Activated T-helper 9 cell treated with anti-CD3 and anti-CD28 coated beads, Interleukin-2, amount 50 U/mL, for 16 hours (primary cell): ENCODE data around the gene LYPD6.
"Not testable (repeated sequence)": the region's sequence is repeated elsewhere in the genome, so short reads cannot be mapped to it uniquely, and the experiment has no call there.

Experiments used
- DNase-seq: peaks from one replicate; pipeline ENCODE4 v3.0.0-alpha.2; 2020; ENCODE audit warnings: low read depth

The LYPD6 gene, protein sequence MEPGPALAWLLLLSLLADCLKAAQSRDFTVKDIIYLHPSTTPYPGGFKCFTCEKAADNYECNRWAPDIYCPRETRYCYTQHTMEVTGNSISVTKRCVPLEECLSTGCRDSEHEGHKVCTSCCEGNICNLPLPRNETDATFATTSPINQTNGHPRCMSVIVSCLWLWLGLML

DNA sequence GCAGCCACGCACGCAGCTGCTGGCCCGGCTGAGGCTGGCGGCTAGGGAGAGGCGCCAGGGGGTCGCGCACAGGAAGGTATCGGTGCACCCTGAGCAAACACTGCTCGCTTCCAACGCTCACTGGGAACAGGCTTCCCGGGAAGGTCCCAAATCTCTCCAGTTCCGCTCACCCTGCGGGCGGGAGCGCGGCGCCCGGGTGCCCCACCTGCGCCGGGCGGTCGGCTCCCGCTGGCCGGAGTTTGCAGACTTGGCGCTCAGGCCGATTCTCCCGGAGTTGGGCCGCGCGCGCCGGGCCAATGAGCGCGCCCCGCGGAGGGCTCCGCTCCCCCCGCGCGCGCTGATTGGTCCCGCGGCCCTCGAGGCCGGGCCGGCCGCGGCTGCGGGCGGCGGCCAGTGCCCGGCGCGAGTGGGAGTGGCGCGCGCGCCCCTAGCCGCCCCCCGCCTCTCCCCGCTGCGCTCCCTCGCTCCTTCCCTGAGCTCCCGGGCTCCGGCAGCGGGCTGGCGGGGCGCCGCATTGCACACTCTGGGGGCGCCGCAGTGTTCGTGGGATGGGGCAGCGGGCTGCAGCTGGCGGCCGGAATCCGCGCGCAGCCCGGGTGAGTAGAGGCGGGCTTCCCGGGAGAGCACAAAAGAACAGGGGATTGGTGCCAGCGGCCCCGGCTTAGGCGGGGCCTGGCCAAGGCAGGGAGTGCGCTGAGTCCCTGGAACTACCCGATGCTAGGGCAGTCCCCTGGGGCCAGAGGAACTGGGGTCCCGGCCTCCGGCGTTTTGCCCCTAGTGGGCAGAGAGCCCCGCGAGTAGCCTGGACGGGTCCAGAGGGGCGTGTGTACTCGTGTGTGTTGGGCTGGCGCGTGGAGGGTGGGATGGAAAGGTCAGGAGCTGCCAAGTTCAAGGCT lies at the start of gene LYPD6:
TSS of gene LYPD6 (plus strand) at position 461 of the 896 bp plus-strand sequence. CDS start 107,122 bp downstream, outside the sequence.
- no peak for DNase-seq

DNA sequence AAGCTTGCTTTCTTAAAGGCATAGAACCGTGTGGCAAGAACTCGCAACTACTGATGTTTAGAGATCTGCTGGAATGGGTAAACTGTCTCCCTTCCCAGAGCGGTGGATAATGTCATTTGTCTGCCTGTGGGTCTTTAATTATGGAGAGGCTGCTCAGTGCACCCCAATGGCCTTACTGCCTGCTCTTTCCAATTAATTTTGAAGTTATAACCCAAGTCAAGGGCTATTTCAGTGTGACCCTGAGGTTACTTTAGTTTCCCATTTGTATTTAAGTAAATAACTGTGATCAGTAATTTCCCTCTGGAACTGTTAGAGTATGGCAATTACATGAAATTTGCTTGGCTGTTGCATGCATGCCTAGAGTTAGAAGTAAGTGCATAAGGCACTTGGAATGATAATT lies 48.9 kb upstream of the LYPD6 start:
- DNase-seq, result no peak

DNA sequence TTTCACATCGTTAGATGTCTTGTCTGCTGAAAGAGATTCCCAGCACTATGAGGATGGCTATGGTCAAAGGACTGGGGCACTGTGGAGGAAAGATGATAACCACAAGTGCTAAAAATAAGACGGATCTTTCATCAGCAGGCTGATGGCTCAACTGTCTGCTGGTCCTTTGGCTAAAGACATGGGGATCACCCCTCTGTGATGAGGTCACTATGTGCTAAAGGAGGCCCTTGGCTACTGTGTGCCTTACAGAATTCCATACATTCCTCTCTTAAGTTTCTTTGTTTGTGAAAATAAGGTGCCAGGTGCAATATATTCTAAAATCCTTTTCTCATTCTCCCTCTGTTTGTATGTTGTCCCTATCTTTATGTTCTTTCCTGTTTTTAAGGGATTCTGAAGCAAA lies 39.7 kb upstream of the LYPD6 start:
- no peak for DNase-seq

DNA sequence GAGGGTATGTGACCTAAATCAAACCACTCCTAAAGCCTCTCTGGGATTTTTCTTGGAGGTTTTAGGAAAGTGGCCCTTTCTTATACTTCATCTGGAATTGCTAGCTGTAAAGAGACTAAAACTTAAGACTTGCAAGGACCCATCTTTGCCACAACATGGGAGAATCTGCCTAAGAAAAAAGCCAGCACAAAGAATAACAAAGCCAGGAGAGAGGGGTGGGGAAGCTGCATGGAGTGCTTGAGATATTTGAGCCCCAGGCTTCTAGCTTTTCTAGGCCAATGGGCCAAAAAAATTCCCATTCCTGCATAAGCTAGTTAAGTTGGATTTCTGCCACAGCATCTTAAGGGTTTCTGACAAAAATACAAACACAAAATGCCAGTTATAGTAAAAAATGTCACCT lies 38.5 kb upstream of the LYPD6 start:
- DNase-seq, result no peak

DNA sequence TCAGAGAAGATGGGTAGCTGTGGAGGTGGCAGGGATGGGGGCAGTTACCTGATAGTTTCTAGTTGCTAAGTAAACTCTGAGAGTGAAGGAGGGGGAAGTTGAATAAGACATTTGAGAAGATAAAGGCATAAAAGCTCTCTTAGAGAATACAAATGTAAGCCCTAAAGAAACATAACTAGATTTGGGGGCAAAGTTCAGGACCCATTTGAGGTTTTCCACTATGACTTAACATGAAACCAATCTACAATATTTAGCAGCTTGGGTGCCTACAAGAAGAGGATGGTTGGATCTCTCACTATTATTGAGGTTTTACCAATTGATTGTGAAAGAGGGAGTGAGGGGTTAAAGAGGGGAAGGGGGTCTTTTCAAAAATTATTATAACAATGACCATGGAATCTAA lies 34.4 kb upstream of the LYPD6 start:
- no peak for DNase-seq

DNA sequence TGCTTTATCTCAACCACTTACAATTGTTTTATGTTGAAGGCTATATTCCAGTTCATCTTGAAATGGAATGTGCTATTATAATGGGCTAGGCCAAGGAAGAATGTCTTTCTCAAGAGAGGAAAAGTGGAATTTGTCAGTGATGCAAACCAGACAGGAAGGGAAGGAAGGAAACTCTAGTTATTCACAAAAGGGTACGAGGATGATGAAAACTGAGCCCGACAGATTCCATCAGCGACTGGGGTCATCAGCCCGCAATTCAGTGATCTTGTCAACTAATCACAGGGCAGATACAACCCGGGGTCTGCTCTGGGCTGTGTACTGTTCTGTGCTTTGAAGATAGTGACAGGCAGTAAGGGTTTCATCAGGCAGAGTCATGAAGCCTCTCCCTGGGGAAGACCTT lies 23.4 kb upstream of the LYPD6 start:
- no peak for DNase-seq

DNA sequence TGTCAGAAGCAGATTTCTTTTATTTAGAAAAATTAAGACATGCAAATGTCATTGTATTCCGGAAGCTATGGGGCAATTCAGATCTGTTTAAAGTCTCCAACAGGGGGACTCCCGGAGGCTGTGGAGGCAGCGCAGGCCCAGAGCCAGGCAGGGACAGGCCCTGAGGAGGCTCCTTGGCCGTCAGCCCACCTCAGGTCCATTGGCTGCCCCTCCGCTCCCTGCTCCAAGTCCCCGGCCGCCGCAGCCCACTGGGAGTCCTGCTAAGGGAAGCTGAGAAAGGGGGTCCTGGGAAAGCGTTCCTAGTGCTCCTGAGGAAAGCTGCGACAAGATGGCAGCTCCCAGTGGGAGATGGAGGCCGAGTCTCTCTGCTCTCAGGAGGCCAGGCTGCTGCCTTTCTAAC lies 20.0 kb upstream of the LYPD6 start:
- no peak for DNase-seq

DNA sequence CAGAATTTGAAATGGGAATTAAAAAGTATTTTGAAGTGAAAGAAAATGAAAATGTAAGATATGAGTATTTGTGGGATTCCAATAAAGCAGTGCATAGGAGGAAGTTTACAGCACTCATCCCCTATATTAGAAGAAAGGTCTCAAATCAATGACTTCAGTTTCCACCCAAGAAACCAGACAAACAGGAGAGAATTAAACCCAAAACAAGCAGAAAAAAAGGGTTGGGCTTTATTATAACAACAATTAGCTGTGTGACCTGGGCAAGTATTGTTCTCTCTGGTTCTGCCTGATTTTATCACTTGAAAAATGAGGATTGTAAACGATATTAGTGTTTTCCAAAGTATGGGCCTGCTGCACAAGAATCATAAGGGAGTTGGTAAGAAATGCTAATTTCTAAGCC lies 18.3 kb upstream of the LYPD6 start:
- no peak for DNase-seq

DNA sequence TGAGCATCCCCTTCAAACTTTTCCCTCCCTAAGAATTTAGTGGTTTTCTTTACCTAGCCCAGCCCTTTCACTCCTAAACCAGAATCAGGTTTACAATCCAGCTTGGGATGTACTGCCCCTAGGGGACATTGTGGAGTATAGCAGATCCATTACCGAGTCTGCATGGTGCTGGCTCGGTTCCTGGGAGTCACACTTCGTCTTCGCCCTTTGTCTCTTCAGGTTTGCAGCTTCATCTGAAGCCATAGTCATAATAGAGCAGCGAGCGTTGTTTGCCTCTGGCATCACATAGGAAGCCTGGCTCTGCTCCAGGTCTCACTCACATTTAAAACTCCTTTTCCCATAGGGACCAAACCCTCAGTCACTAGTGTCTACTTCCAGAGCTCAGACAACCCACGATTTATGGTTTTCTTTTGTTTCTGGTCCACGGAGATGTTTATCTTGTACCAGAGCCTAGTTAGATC lies 16.8 kb upstream of the LYPD6 start:
- no peak for DNase-seq

DNA sequence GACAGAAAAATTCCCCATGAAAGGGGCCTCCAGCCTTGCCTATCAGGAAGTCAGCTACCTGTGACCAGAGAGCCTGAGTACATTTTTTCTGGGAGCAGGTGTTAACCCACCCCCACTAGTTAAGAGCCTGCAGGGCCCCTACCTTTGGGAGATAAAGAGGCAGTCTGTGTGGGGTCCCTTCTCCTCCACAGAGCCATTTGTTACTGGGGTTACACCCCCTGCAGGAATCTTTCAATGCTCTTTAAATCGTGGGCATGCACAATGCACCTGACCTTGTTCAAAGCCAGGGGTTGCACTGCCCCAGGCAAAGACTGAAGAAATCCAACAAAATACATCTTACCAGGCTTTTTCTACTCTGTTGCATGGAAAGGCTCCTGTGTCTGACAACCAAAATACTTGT lies 15.7 kb upstream of the LYPD6 start:
- DNase-seq, result no peak

DNA sequence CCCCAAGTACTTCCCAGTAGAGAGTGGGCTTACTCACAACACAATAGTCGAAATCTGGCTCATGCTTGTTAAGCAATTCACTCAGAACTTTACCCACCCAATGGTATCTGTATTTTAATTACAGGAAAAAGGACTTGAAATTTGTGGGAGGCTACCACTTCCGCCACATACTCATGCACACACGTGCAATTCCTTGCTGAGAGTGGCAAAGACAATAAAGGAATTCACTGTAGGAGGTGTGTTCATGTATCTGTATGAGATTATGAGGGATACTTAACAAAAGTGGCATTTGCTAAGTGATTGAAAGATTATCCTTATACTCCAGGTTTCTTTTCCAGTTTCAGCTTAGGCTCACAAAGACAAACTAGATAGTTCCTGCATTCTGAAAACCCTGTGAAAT lies 14.9 kb upstream of the LYPD6 start:
- no peak for DNase-seq

DNA sequence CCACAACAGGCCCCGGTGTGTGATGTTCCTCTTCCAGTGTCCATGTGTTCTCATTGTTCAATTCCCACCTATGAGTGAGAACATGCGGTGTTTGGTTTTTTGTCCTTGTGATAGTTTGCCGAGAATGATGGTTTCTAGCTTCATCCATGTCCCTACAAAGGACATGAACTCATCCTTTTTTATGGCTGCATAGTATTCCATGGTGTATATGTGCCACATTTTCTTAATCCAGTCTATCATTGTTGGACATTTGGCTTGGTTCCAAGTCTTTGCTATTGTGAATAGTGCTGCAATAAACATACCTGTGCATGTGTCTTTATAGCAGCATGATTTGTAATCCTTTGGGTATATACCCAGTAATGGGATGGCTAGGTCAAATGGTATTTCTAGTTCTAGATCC lies 11.8 kb upstream of the LYPD6 start:
- not testable (repeated sequence) for DNase-seq

DNA sequence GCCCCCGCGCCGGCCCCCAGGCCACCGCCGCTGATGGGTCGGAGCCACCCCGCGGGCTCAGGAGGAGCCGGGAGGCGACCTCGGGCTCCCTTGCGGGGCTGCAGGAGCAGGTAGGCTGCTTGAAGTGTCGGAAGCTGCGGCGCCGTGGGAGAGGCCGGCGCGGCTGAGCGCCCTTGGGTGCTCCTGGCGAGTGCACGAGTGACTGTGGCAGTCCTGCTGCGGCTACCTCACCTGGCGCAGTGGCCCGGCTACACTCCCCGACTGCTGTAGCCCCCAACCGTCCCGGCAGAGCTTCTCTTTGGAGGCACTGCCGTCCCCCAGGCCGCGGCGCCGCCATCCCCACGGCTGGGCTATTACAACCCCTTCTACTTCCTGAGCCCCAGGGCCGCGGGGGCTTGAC lies 10.0 kb upstream of the LYPD6 start:
- DNase-seq, result no peak

DNA sequence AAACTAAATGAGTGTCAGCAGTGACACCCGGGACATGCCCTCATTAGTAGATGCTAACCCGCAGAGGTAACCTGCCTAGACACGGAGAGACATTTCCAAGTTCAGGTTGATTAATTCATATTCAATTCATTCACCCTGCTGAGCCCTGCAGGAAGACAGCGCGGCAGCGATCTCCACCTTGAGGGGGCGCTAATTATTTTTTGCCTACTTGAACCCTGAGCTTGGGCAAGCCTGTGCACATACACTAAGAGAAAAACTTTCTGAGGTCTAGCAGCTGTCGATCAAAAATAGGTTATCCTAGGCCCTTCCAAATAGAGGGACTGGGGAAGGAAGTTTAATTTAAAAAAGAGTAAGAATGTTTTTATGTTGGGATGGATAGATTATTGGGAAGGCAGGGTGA lies 1.3 kb upstream of the LYPD6 start:
- no peak for DNase-seq

DNA sequence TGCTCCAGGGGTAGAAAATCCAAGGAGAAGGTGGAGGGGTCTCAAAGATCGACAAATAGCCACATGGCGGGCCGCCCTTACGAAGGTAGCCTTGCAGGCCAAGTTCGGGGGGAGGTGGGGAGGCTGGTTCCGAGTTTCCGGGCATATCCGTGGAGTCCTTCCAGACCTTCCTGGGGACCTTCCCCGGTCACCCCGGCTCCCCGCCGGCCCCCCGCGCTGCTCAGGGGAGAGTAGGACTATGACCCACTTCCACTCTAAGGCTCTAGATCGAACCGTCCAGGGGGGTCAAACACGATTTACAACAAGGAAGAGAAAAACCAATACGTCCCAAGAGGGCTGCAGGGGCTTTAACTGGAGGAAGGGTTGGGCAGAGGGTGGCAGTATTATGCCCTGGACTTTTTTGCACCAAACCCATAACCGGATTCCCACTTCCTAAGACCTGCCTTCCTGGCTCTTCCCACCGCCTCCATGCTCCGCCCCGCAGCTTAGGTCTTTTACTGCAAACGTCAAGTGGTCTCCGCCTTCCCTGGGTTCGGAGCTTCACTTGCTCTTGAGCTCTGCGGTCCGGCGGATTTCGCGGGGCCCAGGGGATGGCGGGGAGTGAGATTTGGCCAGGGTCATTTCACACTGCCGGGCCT lies 779 bp upstream of the LYPD6 start:
- DNase-seq, result no peak

DNA sequence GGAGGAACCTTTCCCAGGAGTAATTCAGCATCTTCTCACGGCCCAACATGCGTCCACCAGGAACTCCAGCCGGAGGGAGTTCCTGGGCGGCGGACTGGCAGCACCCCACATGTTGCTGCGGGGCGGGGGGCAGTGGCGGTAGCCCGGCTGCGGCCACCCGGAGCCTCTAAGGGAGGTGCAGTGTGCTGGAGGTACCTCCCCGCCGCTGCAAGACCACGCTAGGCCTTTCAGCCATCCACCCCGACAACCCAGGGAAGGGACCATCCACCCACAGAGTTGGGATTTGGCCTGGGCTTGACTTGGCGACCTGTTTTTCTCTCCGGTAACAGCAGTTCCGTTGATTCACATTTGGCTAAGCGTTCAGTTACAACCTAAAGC lies 625 bp downstream of the LYPD6 start:
- DNase-seq, result no peak

DNA sequence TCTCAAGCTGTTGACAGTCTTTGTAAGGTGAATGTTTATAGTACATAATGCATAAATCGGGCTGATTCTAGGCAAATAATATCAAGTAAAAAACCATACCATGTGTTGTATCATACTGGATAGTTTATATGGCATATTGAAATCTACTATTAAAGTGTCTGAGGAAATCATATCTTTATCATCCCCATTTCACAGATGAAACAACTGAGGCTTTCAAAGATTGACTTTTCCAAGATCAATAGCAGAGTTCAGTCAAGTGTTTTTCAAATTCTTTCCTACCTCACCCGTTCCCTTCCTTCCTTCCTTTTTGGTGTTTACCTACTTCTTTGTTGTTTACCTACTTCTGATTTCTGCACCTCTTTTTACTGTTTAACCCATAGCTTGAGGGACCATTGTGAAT lies 2.0 kb downstream of the LYPD6 start:
- no peak for DNase-seq

DNA sequence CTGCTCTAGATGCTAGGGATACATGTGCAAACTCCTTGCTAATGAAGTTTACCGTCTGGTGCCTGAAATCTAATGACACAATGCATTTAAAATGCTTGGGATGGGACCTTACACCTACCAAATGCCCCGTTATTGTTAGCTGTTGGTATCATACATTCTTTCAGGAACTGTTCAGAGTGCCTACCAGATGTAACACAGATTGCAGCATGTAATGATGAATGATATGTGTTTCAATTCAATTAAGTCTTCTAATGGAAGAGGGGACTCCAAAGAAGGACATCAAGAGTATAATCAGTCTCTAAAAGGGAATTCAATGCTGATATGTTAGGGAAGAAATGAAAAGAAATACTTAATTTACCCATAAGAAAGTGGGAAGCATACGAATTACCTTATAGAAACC lies 3.2 kb downstream of the LYPD6 start:
- no peak for DNase-seq

DNA sequence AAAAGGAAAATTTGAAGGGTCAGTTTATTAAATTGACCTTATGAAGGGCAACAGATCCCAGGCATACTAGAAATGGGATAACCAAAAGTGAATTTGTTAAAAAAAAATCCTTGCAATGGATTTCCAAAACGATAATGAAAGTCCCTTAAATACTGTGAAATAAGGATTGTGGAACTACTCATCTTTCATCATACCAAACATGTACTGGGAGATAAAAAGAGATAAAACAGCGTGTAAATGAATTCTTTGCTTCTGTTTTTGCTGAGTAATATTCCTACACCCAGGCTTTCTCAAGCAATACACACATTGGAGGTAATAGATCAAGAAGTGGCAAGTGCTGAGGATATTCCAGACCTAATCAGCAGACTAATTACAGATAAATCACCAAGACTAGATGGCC lies 3.8 kb downstream of the LYPD6 start:
- DNase-seq, result no peak

DNA sequence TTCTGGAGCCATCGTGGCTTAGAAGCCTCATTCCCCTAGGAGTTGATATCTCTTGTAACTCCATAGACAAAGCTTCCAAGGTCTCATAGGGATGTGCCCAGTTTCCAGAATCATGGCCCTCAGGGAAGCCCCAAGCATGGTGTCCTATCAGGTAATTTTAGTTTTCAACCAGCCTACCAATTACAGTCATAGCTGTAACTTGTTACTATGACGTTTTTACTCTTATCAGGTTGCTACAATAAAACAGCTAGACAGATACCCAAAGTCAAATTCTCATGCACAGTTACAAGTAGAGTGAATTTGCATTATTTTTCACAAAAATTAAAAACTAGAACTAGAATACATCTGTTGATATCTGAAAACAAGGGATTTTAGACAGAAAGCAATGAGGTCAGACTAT lies 8.9 kb downstream of the LYPD6 start:
- DNase-seq, result no peak

DNA sequence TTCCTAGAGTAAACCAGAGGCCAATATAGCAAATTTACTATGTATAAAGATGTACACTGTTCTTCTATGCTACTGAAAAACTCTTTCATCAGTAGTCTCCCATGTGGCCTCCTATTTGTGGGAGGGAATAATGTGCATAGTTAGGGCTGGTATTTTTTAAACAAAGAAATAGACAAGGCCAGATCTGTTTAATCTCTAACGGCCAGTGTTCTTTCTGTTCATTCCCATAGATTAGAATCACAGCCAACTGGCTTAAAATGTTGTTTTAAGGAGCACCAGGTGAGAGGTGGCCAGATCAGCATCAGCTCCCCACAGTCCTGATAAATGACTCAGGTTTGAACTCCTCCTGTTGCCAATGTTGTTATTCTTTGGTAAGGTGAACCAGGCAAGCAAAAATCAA lies 12.1 kb downstream of the LYPD6 start:
- DNase-seq, result no peak

DNA sequence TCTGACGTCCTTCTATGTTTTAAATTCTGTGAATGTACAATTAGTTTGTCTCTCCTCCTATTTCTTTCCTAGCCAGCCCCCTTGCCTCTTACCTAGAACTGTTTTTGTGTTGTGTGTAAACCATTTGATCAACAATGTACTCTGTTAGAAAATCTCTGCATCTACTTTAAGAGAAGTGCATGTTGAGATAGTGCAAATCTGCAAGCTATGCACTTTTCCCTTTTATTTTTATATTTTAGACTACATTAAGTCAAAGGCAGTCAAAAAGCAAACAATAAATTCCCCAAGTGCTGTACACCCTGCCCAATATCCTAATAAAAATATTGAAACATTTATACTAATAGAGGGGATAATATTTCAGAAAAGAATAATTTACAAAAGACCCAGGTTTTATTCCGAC lies 13.7 kb downstream of the LYPD6 start:
- DNase-seq, result no peak

DNA sequence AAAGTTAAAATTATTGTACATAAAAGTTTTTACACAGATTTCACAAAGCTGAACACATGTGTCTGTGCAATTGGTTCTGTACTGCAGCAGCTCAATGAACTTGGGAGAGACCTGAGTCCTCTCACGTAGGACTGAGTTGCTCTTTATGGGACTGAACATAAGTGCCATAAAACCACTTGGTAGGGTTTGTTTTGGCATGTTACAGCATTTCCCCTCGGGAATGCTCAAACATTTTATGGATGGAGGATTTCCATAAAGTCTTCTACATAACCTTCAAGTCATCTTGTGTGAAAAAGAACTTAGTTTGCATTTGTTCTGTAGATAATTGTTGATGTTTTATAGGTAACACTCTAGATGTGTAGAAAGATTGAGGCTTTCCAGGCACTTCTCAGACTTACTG lies 15.9 kb downstream of the LYPD6 start:
- no peak for DNase-seq
